A549 (cell line): ENCODE results near the gene NUDT16L1. TPM values are rescaled to one million over a fixed set of nuclear protein-coding genes. Genes with fewer than 3 reads are reported as not detected.

Source experiments
- ATAC-seq, 2 experiments: fragments of 200-7000 bp in 1 of 2; fragments of >200 bp in 1 of 2; cut with Nextera tagmentation in 1 of 2; cut with Tn5 transposase in 1 of 2; 3 replicates each; pipeline versions ENCODE4 v1.8.0 to v1.9.1; 2018 to 2020; ENCODE audit warnings: mild to moderate bottlenecking in 1 of 2, moderate library complexity in 1 of 2
- CTCF ChIA-PET: fragments of 300-600 bp; sonication (Branson Sonifier 250); formaldehyde crosslinking; extraction: SDS; loops from one replicate; lab custom pipeline; 2021; ENCODE audit warnings: antibody characterized with exemption, inconsistent platforms; lab: Yijun Ruan, JAX
- POLR2A ChIA-PET: fragments of 350-600 bp; formaldehyde crosslinking; extraction: SDS; loops from one replicate; lab custom pipeline; 2021; ENCODE audit warnings: antibody characterized with exemption, inconsistent platforms; lab: Yijun Ruan, JAX
- DNase-seq, 2 experiments: peaks; one replicate each; pipeline versions ENCODE4 v3.0.0 to v3.0.0-alpha.2; 2011 to 2016; ENCODE audit warnings: low read depth in 1 of 2, low spot score in 1 of 2
- FAIRE-seq: peaks from 2 replicates; lab custom pipeline; 2011; peaks lifted over from hg19 to GRCh38; lab: Jason Lieb, UNC
- H3K27ac ChIP-seq, 2 experiments: fragments of >200 bp; sonication (Bioruptor Twin); formaldehyde crosslinking; 3 replicates each; pipeline ENCODE4 v1.5.1; 2016 to 2017
- H3K4me1 ChIP-seq: fragments of >200 bp; sonication (Bioruptor Twin); formaldehyde crosslinking; 3 replicates; pipeline ENCODE4 v1.6.1; 2016
- H3K4me2 ChIP-seq: fragments of >200 bp; sonication (Bioruptor Twin); formaldehyde crosslinking; 3 replicates; pipeline ENCODE4 v1.6.1; 2016
- H3K4me3 ChIP-seq: fragments of >200 bp; sonication (Bioruptor Twin); formaldehyde crosslinking; 3 replicates; pipeline ENCODE4 v1.5.1; 2016
- H3K9me3 ChIP-seq: fragments of >200 bp; sonication (Bioruptor Twin); formaldehyde crosslinking; 3 replicates; pipeline ENCODE4 v1.6.1; 2016
- BHLHE40 ChIP-seq: IDR thresholded peaks from 2 replicates; pipeline ENCODE4 v1.6.1; 2012; ENCODE audit warnings: low read depth, low read length, inconsistent platforms
- CBX2 ChIP-seq: fragments of 200-600 bp; sonication (generic); IDR thresholded peaks from 2 replicates; pipeline ENCODE4 v1.6.1; 2016; ENCODE audit warnings: low read depth, mild to moderate bottlenecking, borderline replicate concordance
- CHD4 ChIP-seq: fragments of 200-600 bp; sonication (generic); IDR thresholded peaks from 2 replicates; pipeline ENCODE4 v1.6.1; 2016; ENCODE audit warnings: antibody characterized with exemption, mild to moderate bottlenecking, borderline replicate concordance
- EP300 ChIP-seq, 2 experiments: fragments of >200 bp; sonication (Bioruptor Twin); formaldehyde crosslinking; IDR thresholded peaks; 2 replicates in 1 of 2; 3 replicates in 1 of 2; pipeline ENCODE4 v1.6.1; 2016 to 2017
- ESRRA ChIP-seq: fragments of 150-350 bp; IDR thresholded peaks from 2 replicates; pipeline ENCODE4 v1.6.1; 2014; ENCODE audit warnings: mild to moderate bottlenecking, low read length, borderline replicate concordance
- FOSB ChIP-seq: fragments of 250-450 bp; sonication (Bioruptor Pico); IDR thresholded peaks from 2 replicates; pipeline ENCODE4 v1.5.0; 2020; ENCODE audit warnings: mild to moderate bottlenecking, moderate library complexity
- FOSL2 ChIP-seq, 2 experiments: fragments of 450-650 bp in 1 of 2; fragments of >200 bp in 1 of 2; sonication (Bioruptor Twin) in 1 of 2; formaldehyde crosslinking; IDR thresholded peaks; 2 replicates each; pipeline versions ENCODE4 v1.5.0 to v1.6.1; 2016 to 2020; ENCODE audit warnings: mild to moderate bottlenecking in 1 of 2, moderate library complexity in 1 of 2
- FOXS1 ChIP-seq: fragments of 250-450 bp; sonication (Bioruptor Pico); IDR thresholded peaks from 2 replicates; pipeline ENCODE4 v1.5.0; 2020; ENCODE audit warnings: mild to moderate bottlenecking, moderate library complexity
- GATA3 ChIP-seq: IDR thresholded peaks from 2 replicates; pipeline ENCODE4 v1.6.1; 2012; ENCODE audit warnings: borderline replicate concordance
- HOXB5 ChIP-seq: fragments of 250-450 bp; sonication (Bioruptor Pico); IDR thresholded peaks from 2 replicates; pipeline ENCODE4 v1.5.0; 2020; ENCODE audit warnings: mild to moderate bottlenecking, moderate library complexity
- JUN ChIP-seq, 2 experiments: fragments of >200 bp; sonication (Bioruptor Twin); formaldehyde crosslinking; IDR thresholded peaks; 2 replicates in 1 of 2; 3 replicates in 1 of 2; pipeline ENCODE4 v1.6.1; 2016 to 2017
- JUNB ChIP-seq: fragments of >200 bp; sonication (Bioruptor Twin); formaldehyde crosslinking; IDR thresholded peaks from 2 replicates; pipeline ENCODE4 v1.6.1; 2016
- MAFK ChIP-seq: fragments of 450-650 bp; IDR thresholded peaks from 2 replicates; pipeline ENCODE4 v1.6.1; 2014; ENCODE audit not compliant: partially characterized antibody
- MAZ ChIP-seq: fragments of 150-350 bp; IDR thresholded peaks from 2 replicates; pipeline ENCODE4 v1.6.1; 2014; ENCODE audit warnings: antibody characterized with exemption, low read depth, low read length, borderline replicate concordance
- NFE2L2 ChIP-seq: fragments of 150-350 bp; conservative IDR thresholded peaks from 2 replicates; pipeline ENCODE4 v1.6.1; 2014; ENCODE audit warnings: low read length
- NPAS2 ChIP-seq: fragments of 250-450 bp; sonication (Bioruptor Pico); IDR thresholded peaks from 2 replicates; pipeline ENCODE4 v1.8.0; 2022; ENCODE audit warnings: mild to moderate bottlenecking, moderate library complexity, borderline replicate concordance
- PBX3 ChIP-seq: IDR thresholded peaks from 2 replicates; pipeline ENCODE4 v1.6.1; 2012
- POLR2A ChIP-seq: IDR thresholded peaks from 2 replicates; pipeline ENCODE4 v1.6.1; 2012; ENCODE audit warnings: mild to moderate bottlenecking, low read length
- RAD21 ChIP-seq, 2 experiments: fragments of >200 bp in 1 of 2; sonication (Bioruptor Twin) in 1 of 2; formaldehyde crosslinking in 1 of 2; IDR thresholded peaks in 1 of 2; conservative IDR thresholded peaks in 1 of 2; 2 replicates in 1 of 2; 3 replicates in 1 of 2; pipeline ENCODE4 v1.6.1; 2012 to 2018; ENCODE audit warnings: inconsistent platforms in 1 of 2
- REST ChIP-seq: fragments of 200-600 bp; sonication (generic); IDR thresholded peaks from 2 replicates; pipeline ENCODE4 v1.6.1; 2016; ENCODE audit warnings: antibody characterized with exemption, mild to moderate bottlenecking, moderate library complexity
- RFX5 ChIP-seq: fragments of 450-650 bp; IDR thresholded peaks from 2 replicates; pipeline ENCODE4 v1.7.1; 2014; ENCODE audit warnings: antibody characterized with exemption, mild to moderate bottlenecking, moderate library complexity
- RNF2 ChIP-seq: fragments of 200-600 bp; sonication (generic); IDR thresholded peaks from 2 replicates; pipeline ENCODE4 v1.6.1; 2016; ENCODE audit warnings: low read depth, mild to moderate bottlenecking, antibody characterized with exemption, moderate library complexity, borderline replicate concordance
- SREBF2 ChIP-seq: fragments of 450-650 bp; IDR thresholded peaks from 2 replicates; pipeline ENCODE4 v1.6.1; 2014; ENCODE audit warnings: mild to moderate bottlenecking, moderate library complexity
- USF2 ChIP-seq: fragments of 450-650 bp; IDR thresholded peaks from 2 replicates; pipeline ENCODE4 v1.6.1; 2014; ENCODE audit warnings: antibody characterized with exemption
- ZSCAN20 ChIP-seq: fragments of 250-450 bp; sonication (Bioruptor Pico); IDR thresholded peaks from 2 replicates; pipeline ENCODE4 v1.8.0; 2022; ENCODE audit warnings: mild to moderate bottlenecking, moderate library complexity
- WGBS: methylation state at CpG from one replicate; pipeline ENCODE4 v1.1.6; 2017; ENCODE audit errors: missing lambda C conversion rate; 5-methylcytosine and 5-hydroxymethylcytosine counted together
- polyA plus RNA-seq, 4 experiments: library from polyadenylated mRNA; depleted of rRNA in 3 of 4; stranded (reverse); fragments of >200 nt; fragmentation: RNase III in 1 of 4; extraction: RNeasy Plus Mini Kit Qiagen cat#74134 plus additional on column Dnase treatment in 1 of 4; gene quantifications; 2 replicates in 3 of 4; 3 replicates in 1 of 4; pipeline ENCODE4 v1.2.3, GENCODE V29; 2011 to 2017
- TF ChIP-seq, protein P1 (sequence below): IDR thresholded peaks from 2 replicates; pipeline ENCODE4 v1.6.1; 2012
- TF ChIP-seq, protein P2 (sequence below): fragments of >200 bp; sonication (Bioruptor Twin); formaldehyde crosslinking; IDR thresholded peaks from 3 replicates; pipeline ENCODE4 v1.5.1; 2016

NUDT16L1 gene
- polyA plus RNA-seq, 2 of the 4 experiments (the other 2 are of a cell fraction), result 15.5 to 22.9 TPM

DNA sequence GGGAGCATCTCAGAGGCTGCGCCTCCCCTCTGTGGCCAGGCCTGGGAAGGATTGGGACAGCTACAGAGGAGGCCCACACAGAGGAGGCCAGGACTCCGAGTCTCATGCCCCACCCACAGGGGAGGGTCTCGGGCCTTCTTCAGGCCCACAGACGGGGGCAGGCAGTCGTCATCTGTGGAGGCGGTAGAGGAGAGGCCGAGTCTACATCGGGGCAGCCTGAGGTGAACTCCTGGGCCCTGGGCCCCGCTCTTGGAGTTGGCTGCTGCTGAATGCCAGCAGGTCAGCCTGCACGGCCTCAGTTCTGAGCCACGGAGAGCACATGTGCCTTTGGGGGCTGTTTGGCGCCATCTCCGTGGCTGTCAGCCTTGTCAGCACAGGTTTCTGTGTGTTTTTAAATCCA lies 8.1 kb upstream of the NUDT16L1 start:
- Histone ChIP-seq H3K9me3 (no peaks in the 10 kb centered on the region), H3K4me2 (no peak overlapping the region), H3K4me3 (no peak overlapping the region), H3K4me1 (no peaks in the 10 kb centered on the region), H3K27ac (no peak overlapping the region)
- ChIA-PET POLR2A (no interaction called here), CTCF (no interaction called here)
- FAIRE-seq (no peak), ATAC-seq (no peak), DNase-seq (no peak)
- WGBS, result 92% methylated on average over 13 of the region's 13 CpGs
- TF ChIP-seq, protein P1, sequence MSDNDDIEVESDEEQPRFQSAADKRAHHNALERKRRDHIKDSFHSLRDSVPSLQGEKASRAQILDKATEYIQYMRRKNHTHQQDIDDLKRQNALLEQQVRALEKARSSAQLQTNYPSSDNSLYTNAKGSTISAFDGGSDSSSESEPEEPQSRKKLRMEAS, result no peak
- TF ChIP-seq MAZ, result no peak
- no peak for TF ChIP-seq PBX3
- no peak for TF ChIP-seq RNF2
- no peak for TF ChIP-seq POLR2A
- no peak for TF ChIP-seq REST
- TF ChIP-seq RFX5, result no peak
- TF ChIP-seq NFE2L2, result no peak
- TF ChIP-seq GATA3, result no peak
- no peak for TF ChIP-seq FOSL2 (IDR thresholded peaks at IDR 0.05)
- TF ChIP-seq FOSL2 (CRISPR knock-in tag; IDR thresholded peaks at IDR 0.05), result no peak
- TF ChIP-seq USF2, result no peak
- no peak for TF ChIP-seq RAD21 (conservative IDR thresholded peaks at IDR 0.05 in 1 of 2, IDR thresholded peaks at IDR 0.05 in 1 of 2)
- no peak for TF ChIP-seq ESRRA
- TF ChIP-seq CBX2, result no peak
- no peak for TF ChIP-seq JUNB
- TF ChIP-seq JUN (IDR thresholded peaks at IDR 0.05), result no peak
- no peak for TF ChIP-seq CHD4
- no peak for TF ChIP-seq FOXS1 (CRISPR knock-in tag)
- TF ChIP-seq SREBF2, result no peak

- Histone ChIP-seq H3K4me2 (no peak overlapping the region), H3K27ac (no peak overlapping the region), H3K9me3 (no peaks in the 10 kb centered on the region), H3K4me3 (no peak overlapping the region), H3K4me1 (no peaks in the 10 kb centered on the region)
- no peak for ATAC-seq
- ChIA-PET CTCF (no interaction called here), POLR2A (no interaction called here)
- TF ChIP-seq BHLHE40 (no peak), MAFK (no peak), ZSCAN20 (CRISPR knock-in tag) (no peak), EP300 (IDR thresholded peaks at IDR 0.05) (no peak), FOSB (CRISPR knock-in tag) (no peak), HOXB5 (CRISPR knock-in tag) (no peak), CBX2 (no peak), NPAS2 (CRISPR knock-in tag) (no peak)
- TF ChIP-seq, protein P2, sequence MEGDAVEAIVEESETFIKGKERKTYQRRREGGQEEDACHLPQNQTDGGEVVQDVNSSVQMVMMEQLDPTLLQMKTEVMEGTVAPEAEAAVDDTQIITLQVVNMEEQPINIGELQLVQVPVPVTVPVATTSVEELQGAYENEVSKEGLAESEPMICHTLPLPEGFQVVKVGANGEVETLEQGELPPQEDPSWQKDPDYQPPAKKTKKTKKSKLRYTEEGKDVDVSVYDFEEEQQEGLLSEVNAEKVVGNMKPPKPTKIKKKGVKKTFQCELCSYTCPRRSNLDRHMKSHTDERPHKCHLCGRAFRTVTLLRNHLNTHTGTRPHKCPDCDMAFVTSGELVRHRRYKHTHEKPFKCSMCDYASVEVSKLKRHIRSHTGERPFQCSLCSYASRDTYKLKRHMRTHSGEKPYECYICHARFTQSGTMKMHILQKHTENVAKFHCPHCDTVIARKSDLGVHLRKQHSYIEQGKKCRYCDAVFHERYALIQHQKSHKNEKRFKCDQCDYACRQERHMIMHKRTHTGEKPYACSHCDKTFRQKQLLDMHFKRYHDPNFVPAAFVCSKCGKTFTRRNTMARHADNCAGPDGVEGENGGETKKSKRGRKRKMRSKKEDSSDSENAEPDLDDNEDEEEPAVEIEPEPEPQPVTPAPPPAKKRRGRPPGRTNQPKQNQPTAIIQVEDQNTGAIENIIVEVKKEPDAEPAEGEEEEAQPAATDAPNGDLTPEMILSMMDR, result no peak
- WGBS, result 96% methylated on average over 37 of the region's 38 CpGs
- FAIRE-seq, result no peak
- DNase-seq, result no peak
These were observed 7.4 kb upstream of the NUDT16L1 start for GRCh38 chr16:4685776-4686496.
